Stimulated activated CD4-positive, alpha-beta T cell treated with anti-CD3 and anti-CD28 coated beads, Interleukin-1b, Interleukin-23, amount 100 ng/mL, for 24 hours (primary cell): ENCODE results near the gene SMARCAL1.

ENCODE experiments used
- DNase-seq, 4 experiments: peaks; one replicate each; pipeline ENCODE4 v3.0.0-alpha.2; 2020; ENCODE audit warnings: low read depth in 4 of 4, low spot score in 1 of 4

The SMARCAL1 gene

DNA sequence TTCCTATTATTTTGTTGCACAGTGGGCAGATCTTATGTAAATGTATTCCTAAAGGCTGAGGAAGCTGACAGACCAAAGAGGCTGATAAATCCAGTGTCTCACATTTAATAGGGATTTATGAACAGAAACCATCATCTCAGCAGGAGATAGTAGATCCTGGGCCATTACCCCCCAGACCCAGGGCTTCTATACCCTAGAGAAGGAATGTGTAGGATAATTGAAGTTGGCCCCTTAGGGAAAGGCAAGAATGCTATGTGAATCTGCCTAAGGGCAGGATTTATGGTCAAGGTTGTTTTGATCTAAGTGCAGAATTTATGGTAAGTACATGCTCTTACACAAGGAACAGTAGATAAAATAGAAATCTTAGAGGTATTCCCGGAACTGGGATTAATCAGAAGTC, 115.3 kb downstream of the SMARCAL1 start:
- no peak for DNase-seq

DNA sequence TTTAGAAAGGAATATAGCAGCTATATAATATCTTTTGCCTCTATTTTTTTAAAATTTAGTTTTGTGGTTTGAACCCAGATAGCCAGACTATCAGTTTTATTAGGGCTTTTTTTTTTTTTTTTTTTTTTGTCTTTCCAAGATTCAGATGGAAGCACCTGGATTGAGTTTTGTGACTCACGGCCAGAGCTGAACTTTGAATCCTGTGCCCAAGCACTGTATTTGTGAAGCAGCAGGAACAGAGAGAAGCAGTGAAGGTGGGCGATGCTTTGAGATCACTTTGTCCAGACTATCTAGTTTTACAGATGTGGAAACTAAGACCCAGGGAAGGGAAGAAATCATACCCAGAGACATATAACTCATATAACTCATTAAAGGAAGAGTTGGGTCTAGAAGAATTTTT, 120.3 kb downstream of the SMARCAL1 start:
- no peak for DNase-seq
